PFSK-1 (cell line): ENCODE measurements around the gene TMEM167B.

Experiments
- REST ChIP-seq, 2 experiments: IDR thresholded peaks; 2 replicates each; pipeline versions ENCODE4 v1.6.1 to v1.8.0; 2011 to 2012; ENCODE audit warnings: low read depth in 2 of 2, low read length in 2 of 2, control low read depth in 1 of 2, inconsistent platforms in 1 of 2, mild to moderate bottlenecking in 1 of 2, moderate library complexity in 1 of 2; ENCODE audit not compliant: insufficient read depth in 1 of 2
- SIN3A ChIP-seq: IDR thresholded peaks from 2 replicates; pipeline ENCODE4 v1.6.1; 2012; ENCODE audit warnings: mild to moderate bottlenecking, low read length, moderate library complexity, borderline replicate concordance; ENCODE audit not compliant: insufficient read depth
- TAF1 ChIP-seq: IDR thresholded peaks from 2 replicates; pipeline ENCODE4 v1.6.1; 2012; ENCODE audit warnings: low read length, control low read depth, borderline replicate concordance; ENCODE audit not compliant: insufficient read depth

- TF ChIP-seq TAF1 (no peak), SIN3A (no peak), REST (IDR thresholded peaks at IDR 0.05; ENCODE audit: insufficient read depth in 1 of 2, low read depth in 2 of 2, low read length in 2 of 2) (no peak)
Observed at GRCh38 chr1:109083923-109084322, 6.6 kb upstream of the TMEM167B start.
